Caco-2 (cell line): Measurements from ENCODE around the gene SLC12A7. TPM values are rescaled to one million over a fixed set of nuclear protein-coding genes. Genes with fewer than 3 reads are reported as not detected.

Experiments
- BruUV-seq: library from RNA; stranded (reverse); fragments of 400-500 nt; replicated peaks from 2 replicates; lab custom pipeline; 2021; lab: Mats Ljungman, UMichigan
- CTCF ChIA-PET: fragments of 300-600 bp; sonication (Branson Sonifier 250); formaldehyde crosslinking; loops from one replicate; lab custom pipeline; 2022; ENCODE audit warnings: antibody characterized with exemption; lab: Charles Lee
- POLR2A ChIA-PET: fragments of 300-600 bp; sonication (Branson Sonifier 250); formaldehyde crosslinking; loops from one replicate; lab custom pipeline; 2022; ENCODE audit warnings: antibody characterized with exemption; lab: Charles Lee
- DNase-seq, 2 experiments: peaks; one replicate each; pipeline versions ENCODE4 v3.0.0 to v3.0.0-alpha.2; 2020 to 2022
- H3K27me3 ChIP-seq: replicated peaks from 2 replicates; pipeline ENCODE4 v1.6.0; 2011; ENCODE audit warnings: low read length; ENCODE audit not compliant: control insufficient read depth, insufficient read depth
- H3K36me3 ChIP-seq: 2 replicates; pipeline ENCODE4 v1.5.1; 2011; ENCODE audit warnings: low read length; ENCODE audit not compliant: control insufficient read depth, insufficient read depth
- H3K4me1 ChIP-seq: fragments of 250-450 bp; sonication (Bioruptor Pico); 2 replicates; pipeline ENCODE4 v1.5.1; 2020; ENCODE audit warnings: mild to moderate bottlenecking
- H3K4me3 ChIP-seq: 2 replicates; pipeline ENCODE4 v1.5.1; 2011; ENCODE audit warnings: low read depth, mild to moderate bottlenecking, control low read depth, low read length
- H3K9me3 ChIP-seq: fragments of 250-450 bp; sonication (Bioruptor Pico); 2 replicates; pipeline ENCODE4 v1.5.1; 2020; ENCODE audit warnings: mild to moderate bottlenecking, moderate library complexity
- H3K27ac Mint-ChIP-seq: one replicate; pipeline ENCODE4 v1.8.0; 2022; ENCODE audit warnings: mixed read lengths; ENCODE audit not compliant: unreplicated experiment
- H3K27me3 Mint-ChIP-seq: one replicate; pipeline ENCODE4 v1.8.0; 2022; ENCODE audit warnings: mixed read lengths; ENCODE audit not compliant: insufficient read depth, unreplicated experiment
- H3K36me3 Mint-ChIP-seq: one replicate; pipeline ENCODE4 v1.8.0; 2022; ENCODE audit warnings: mild to moderate bottlenecking, mixed read lengths; ENCODE audit not compliant: insufficient read depth, unreplicated experiment
- H3K4me1 Mint-ChIP-seq: one replicate; pipeline ENCODE4 v1.8.0; 2022; ENCODE audit warnings: low read depth, mixed read lengths; ENCODE audit not compliant: unreplicated experiment
- H3K4me3 Mint-ChIP-seq: one replicate; pipeline ENCODE4 v1.8.0; 2022; ENCODE audit warnings: mild to moderate bottlenecking, moderate library complexity, mixed read lengths; ENCODE audit not compliant: unreplicated experiment
- H3K9me3 Mint-ChIP-seq: one replicate; pipeline ENCODE4 v1.8.0; 2022; ENCODE audit warnings: mixed read lengths; ENCODE audit not compliant: unreplicated experiment
- intact Hi-C: fragments of 100-400 bp; cut with micrococcal nuclease; formaldehyde crosslinking; loops from one replicate; pipeline ENCODE4 v1.10.0; 2022; ENCODE audit not compliant: unreplicated experiment
- total RNA-seq: library from RNA; stranded (reverse); gene quantifications from 2 replicates; pipeline ENCODE4 v1.2.3, GENCODE V29; 2022
- TF ChIP-seq, protein P1 (sequence below), 2 experiments: fragments of 200-600 bp in 1 of 2; IDR thresholded peaks; 1 replicate in 1 of 2; 2 replicates in 1 of 2; pipeline versions ENCODE4 v1.5.1 to v1.8.0; 2011 to 2022; ENCODE audit warnings: antibody characterized with exemption in 1 of 2, control low read depth in 1 of 2, inconsistent platforms in 1 of 2, low read depth in 1 of 2, low read length in 1 of 2, mild to moderate bottlenecking in 1 of 2, moderate library complexity in 1 of 2; ENCODE audit not compliant: insufficient read depth in 1 of 2, severe bottlenecking in 1 of 2, unreplicated experiment in 1 of 2

SLC12A7 gene
- total RNA-seq, 1 experiment from 2014 or later = 41.7 TPM

DNA sequence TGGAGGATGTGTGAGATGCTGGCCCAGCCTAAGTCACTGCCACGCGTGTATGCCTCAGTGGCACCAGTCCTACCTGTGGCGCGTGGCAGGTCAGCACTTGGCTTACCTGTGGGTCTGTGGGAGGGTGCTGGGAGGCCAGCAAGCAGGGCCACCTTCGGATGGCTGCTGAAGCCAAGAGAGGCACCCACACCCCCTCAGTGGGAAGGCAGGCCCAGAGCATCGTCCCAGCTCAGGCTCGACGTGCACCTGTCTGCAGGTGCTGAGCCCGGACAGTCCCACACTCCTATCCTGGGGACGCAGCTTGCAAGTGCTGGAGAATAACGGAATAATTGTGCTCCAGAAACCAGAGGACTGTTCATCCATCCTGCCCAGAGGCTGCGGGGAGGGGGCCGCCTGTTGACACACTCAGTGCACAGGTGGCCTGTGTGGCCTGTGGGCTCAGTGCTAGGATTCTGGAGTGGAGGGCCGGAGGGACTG, 79.3 kb downstream of the SLC12A7 start:
- no peaks in the 10 kb centered on the region for H3K36me3 ChIP-seq
- Mint-ChIP-seq H3K4me3 (no peak overlapping the region), H3K27ac (no peak overlapping the region), H3K4me1 (no peaks in the 10 kb centered on the region), H3K27me3 (no peaks in the 10 kb centered on the region), H3K9me3 (no peaks in the 10 kb centered on the region), H3K36me3 (no peaks in the 10 kb centered on the region)
- POLR2A ChIA-PET = no interaction called here
- H3K4me1 ChIP-seq = no peaks in the 10 kb centered on the region
- no TSS peak for BruUV-seq
- no peak overlapping the region for H3K4me3 ChIP-seq
- intact Hi-C loops = no loop called here
- no peaks in the 10 kb centered on the region for H3K27me3 ChIP-seq
- CTCF ChIA-PET = no interaction called here
- TF ChIP-seq, protein P1, sequence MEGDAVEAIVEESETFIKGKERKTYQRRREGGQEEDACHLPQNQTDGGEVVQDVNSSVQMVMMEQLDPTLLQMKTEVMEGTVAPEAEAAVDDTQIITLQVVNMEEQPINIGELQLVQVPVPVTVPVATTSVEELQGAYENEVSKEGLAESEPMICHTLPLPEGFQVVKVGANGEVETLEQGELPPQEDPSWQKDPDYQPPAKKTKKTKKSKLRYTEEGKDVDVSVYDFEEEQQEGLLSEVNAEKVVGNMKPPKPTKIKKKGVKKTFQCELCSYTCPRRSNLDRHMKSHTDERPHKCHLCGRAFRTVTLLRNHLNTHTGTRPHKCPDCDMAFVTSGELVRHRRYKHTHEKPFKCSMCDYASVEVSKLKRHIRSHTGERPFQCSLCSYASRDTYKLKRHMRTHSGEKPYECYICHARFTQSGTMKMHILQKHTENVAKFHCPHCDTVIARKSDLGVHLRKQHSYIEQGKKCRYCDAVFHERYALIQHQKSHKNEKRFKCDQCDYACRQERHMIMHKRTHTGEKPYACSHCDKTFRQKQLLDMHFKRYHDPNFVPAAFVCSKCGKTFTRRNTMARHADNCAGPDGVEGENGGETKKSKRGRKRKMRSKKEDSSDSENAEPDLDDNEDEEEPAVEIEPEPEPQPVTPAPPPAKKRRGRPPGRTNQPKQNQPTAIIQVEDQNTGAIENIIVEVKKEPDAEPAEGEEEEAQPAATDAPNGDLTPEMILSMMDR (IDR thresholded peaks at IDR 0.05; ENCODE audit: insufficient read depth in 1 of 2, low read depth in 1 of 2, low read length in 1 of 2, severe bottlenecking in 1 of 2, unreplicated experiment in 1 of 2) = no peak
- no peaks in the 10 kb centered on the region for H3K9me3 ChIP-seq
- DNase-seq = no peak

DNA sequence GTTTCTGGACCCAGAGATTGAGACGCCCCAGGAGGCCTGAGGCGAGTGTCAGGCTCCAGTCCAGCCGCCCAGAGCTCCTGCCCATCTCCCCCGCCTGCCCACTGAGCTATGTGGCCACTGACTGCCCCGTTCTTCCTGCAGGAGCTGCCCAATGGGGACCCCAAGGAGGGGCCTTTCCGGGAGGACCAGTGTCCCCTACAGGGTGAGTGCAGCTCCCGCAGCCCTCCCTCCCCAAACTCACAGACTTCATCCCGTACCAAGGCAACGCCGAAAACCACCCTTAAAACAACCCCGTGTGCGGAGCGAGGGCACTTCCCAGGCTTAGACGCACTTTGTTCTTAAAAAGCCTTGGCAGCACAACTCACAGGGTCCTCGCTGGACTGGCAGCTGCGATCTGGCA, 79.9 kb downstream of the SLC12A7 start:
- H3K36me3 Mint-ChIP-seq = no peaks in the 10 kb centered on the region
- no peak for DNase-seq
- H3K4me1 Mint-ChIP-seq = no peaks in the 10 kb centered on the region
- no peaks in the 10 kb centered on the region for H3K27me3 ChIP-seq
- BruUV-seq = no TSS peak
- CTCF ChIA-PET = no interaction called here
- intact Hi-C loops = no loop called here
- H3K4me3 Mint-ChIP-seq = no peak overlapping the region
- no peak overlapping the region for H3K4me3 ChIP-seq
- TF ChIP-seq, protein P1 (IDR thresholded peaks at IDR 0.05; ENCODE audit: insufficient read depth in 1 of 2, low read depth in 1 of 2, low read length in 1 of 2, severe bottlenecking in 1 of 2, unreplicated experiment in 1 of 2) = no peak
- H3K9me3 ChIP-seq = no peaks in the 10 kb centered on the region
- no peaks in the 10 kb centered on the region for H3K27me3 Mint-ChIP-seq
- no peak overlapping the region for H3K27ac Mint-ChIP-seq
- H3K4me1 ChIP-seq = no peaks in the 10 kb centered on the region
- POLR2A ChIA-PET = no interaction called here
- no peaks in the 10 kb centered on the region for H3K36me3 ChIP-seq
- no peaks in the 10 kb centered on the region for H3K9me3 Mint-ChIP-seq

DNA sequence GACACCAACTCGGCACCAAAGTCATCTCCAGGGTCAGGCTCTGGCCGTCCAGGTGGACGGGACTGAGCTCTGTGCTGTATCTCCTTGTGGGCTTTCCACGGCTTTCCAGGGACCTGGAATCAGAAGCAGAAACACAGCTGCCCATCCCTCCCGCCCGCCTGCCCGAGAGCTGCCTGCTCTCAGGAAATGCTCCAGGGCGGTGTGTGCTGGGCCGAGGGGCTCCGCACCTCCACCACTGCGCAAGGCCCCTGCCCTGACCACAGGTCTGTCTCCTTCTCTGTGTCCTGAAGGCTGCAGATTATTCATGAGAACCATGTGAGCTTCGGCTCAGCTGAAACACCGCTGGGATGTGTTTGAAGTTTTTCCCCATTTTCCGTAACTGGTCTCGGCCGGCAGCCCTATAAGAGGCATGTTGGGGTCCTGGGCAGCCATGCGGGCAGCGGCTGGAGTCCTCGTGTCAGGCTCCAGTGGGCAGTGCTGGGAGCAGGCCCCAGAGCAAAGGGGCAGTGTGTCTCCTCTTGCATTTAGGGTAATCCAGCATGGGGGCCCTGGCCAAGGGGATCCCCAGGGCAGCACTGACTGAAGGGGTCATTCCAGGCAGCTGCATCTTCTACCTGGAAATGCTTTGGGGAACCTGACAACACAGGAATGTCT, 80.4 kb downstream of the SLC12A7 start:
- H3K9me3 Mint-ChIP-seq = no peaks in the 10 kb centered on the region
- intact Hi-C loops = no loop called here
- TF ChIP-seq, protein P1 (IDR thresholded peaks at IDR 0.05; ENCODE audit: insufficient read depth in 1 of 2, low read depth in 1 of 2, low read length in 1 of 2, severe bottlenecking in 1 of 2, unreplicated experiment in 1 of 2) = no peak
- no peaks in the 10 kb centered on the region for H3K27me3 ChIP-seq
- ChIA-PET CTCF (no interaction called here), POLR2A (no interaction called here)
- H3K4me1 ChIP-seq = no peaks in the 10 kb centered on the region
- no peak overlapping the region for H3K4me3 Mint-ChIP-seq
- BruUV-seq = no TSS peak
- no peaks in the 10 kb centered on the region for H3K36me3 ChIP-seq
- no peaks in the 10 kb centered on the region for H3K4me1 Mint-ChIP-seq
- no peak overlapping the region for H3K27ac Mint-ChIP-seq
- H3K4me3 ChIP-seq = no peak overlapping the region
- DNase-seq = no peak
- no peaks in the 10 kb centered on the region for H3K27me3 Mint-ChIP-seq
- no peaks in the 10 kb centered on the region for H3K9me3 ChIP-seq
- no peaks in the 10 kb centered on the region for H3K36me3 Mint-ChIP-seq
